GM18505 (cell line): ENCODE measurements around the gene TMEM208.

Experiments used
- ATAC-seq: cut with Tn5 transposase; IDR thresholded peaks from one replicate; pipeline ENCODE4 v1.9.1; 2021; ENCODE audit not compliant: unreplicated experiment
- POLR2A ChIP-seq: IDR thresholded peaks from 4 replicates; pipeline ENCODE4 v1.6.1; 2011; ENCODE audit warnings: borderline replicate concordance; ENCODE audit not compliant: insufficient read depth, insufficient read length; ENCODE audit errors: extremely low read depth

Gene TMEM208

DNA sequence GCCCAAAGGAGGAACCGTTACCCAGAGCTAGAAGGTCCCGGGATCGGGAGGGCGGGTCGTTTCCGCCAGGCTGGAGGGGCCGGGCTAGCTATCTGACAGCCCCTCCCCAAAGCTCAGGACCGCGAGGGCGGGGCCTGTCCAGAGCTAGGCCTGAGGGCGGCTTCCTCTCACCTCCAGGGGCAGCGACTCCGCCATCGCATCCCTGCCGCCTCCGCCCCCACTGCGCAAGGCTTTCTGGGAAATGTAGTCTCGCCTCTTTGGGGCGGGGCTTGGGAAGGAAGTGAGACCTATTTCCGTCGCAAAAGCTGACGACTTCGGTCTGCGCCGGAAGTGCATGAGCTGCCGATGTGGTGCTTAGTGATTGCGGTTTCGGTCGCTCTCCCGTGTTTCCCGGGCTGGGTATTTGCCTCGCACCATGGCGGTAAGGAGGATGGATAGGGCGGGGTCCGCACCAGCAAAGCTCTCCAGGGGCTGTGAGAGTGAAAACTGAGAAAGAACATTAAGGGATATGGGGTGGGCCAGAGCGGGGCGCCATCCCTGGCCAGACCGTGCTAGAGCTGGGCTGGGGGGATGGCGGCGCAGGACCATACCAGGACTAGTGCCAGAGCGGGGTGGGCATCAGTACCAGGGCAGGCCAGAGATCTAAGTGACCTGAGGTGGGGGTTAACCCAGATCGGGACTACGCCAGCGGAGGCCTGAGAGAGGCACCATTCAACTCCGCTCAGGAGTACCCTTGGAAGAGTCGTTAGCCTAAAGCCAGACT lies at the start of gene TMEM208:
TSS of gene TMEM208 (plus strand) at position 327 of the 763 bp plus-strand sequence. CDS start at position 416, 89 bp downstream.
- peak; percentile 91 for ATAC-seq
- peak; percentile 74 for TF ChIP-seq POLR2A

DNA sequence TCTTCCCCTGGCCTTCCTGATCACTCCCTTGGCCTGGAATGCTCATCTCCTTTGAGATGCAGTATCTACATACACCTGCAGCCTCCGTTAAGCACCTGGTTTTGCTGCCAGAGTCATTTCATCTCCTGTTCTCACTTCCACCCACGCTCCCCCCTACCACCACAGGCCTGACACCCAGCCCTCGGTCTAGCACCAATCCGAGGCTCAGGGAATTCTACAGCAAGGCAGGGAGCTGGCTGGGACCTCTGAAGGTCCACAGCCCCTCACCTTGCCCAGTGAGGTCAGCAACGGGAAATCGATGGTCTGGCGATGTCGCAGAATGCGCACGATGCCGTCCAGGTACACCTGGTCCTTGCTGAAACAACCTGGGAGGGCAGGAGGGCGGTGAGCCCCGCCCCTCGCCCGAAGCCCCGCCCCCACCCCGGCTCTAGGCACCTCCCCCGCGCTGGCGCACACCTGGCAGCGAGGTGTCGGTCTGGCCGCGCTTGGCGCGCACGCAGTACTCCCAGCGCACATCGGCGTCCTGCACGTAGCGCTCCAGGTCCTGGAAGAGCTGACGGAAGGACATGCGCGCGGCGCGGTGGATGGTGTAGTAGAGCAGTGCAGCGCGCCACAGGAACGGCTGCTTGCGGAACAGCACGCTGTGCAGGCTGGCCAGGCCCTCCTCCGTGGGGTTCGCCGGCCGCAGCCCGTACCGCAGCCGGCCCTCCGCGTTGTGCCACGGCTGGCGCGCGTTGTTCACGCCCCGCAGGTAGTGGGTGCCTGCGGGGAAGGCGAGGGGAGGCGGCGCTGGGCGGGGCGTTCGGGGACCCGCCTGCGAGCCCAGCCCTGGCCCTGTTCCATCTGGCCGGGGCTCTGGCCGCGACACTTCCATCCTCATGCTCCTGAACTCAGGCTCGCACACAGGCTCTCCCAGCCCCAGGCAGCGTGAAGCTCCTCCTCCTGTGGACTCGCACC lies 48.9 kb upstream of the TMEM208 start:
- TF ChIP-seq POLR2A: no peak
- ATAC-seq: no peak

DNA sequence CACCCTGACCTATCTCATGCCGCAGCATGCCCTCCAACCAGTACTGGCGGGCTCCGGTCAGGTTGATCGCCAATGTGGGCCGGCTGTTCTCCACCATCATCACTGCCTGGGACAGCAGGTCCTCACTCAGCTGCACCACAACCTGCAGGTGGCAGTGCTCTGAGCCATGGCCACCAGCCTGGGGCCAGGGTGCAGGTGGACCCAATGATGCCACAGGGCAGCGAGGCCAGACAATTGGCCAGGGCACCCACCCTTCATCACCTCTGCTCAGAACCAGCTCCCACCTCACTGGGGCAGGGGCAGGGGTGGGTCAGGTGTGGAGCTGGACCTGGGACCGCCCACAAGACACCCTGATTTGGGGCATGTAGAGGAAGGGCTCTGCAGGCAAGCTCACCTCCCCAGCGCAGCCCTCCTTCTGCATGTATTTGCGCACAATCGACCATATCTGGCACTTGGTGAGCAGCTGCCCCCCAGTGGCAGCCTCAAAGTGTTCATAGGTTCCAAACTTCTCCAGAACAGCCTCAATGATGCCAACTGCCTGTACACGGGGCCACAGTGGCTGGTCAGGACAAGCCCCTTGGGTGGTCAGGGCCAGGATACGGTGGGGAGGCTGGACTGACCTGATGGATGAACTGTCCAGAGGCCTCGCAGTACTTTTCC lies 47.4 kb upstream of the TMEM208 start:
- no peak for ATAC-seq
- no peak for TF ChIP-seq POLR2A

DNA sequence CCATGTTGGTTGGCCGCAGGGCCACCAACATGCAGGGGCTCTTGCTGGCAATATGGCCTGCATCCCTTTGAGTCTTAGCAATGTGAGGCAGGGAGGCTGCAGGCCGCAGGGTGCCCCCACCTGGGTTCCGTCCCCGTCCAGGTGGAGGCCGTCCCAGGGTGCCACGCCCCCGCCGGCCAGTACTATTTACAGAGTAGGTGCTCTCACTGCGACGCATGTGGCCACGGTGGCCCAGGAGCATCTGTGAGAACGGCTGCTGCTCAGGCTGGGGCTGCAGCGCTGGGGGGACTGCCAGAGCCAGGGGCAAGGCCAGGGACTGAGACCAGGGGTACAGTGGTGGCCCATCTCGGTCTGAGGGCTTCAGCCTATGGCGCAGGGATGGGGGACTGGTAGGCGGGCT lies 46.8 kb upstream of the TMEM208 start:
- no peak for ATAC-seq
- no peak for TF ChIP-seq POLR2A

DNA sequence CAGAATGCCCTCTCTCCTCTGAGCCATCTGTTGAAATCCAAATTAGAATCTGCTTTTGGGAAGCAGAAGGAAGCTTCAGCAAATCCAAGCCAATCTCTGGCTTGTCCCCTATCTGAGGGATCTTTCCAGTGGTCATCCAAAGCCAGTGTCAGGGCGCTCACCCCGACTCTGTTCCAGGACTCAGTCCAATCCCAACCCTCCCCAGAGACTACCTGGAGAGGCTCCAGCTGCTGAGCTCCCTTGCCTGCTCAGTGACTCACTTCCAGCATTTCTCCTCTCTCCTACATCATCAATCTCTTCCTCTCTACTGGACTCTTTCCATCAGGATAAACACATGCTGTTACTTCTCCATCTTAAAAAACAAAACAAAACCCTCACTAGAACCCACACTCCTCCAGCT lies 45.6 kb upstream of the TMEM208 start:
- no peak for TF ChIP-seq POLR2A
- ATAC-seq: no peak

DNA sequence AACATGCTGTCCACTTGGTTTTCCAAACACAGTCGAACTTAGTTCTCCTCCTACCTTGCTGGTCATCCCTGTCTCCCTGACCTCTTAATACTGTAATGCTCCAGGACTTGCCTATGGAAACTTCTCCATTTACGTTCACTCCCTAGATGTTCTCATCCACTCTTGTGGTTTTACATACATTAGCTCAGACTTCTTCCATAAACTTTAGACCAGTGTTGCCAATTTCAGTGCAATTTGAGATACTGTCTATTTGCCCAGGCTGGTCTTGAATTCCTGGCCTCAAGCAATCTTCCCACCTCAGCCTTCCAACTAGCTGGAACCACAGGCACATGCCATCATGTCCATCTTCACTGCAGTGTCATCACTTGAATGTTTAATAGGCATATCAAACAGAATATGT lies 44.6 kb upstream of the TMEM208 start:
- no peak for TF ChIP-seq POLR2A
- no peak for ATAC-seq

DNA sequence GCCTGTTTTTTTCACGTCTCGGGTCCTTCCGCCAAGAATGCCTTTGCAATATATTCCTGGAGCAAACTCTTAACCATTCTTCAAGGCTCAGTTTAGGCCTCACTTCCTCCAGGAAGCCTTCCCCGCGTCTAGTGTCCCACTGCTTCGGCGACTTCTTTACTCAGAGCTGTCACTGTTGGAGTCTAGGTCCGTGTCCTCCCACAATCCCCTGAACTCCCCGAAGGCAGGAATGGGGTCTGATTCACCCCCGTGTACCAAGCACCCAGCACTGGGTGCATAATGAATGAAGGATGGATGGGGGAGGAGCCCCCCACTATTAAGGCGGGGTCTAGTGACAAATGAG lies 43.7 kb upstream of the TMEM208 start:
- peak; percentile 47 for TF ChIP-seq POLR2A
- no peak for ATAC-seq

DNA sequence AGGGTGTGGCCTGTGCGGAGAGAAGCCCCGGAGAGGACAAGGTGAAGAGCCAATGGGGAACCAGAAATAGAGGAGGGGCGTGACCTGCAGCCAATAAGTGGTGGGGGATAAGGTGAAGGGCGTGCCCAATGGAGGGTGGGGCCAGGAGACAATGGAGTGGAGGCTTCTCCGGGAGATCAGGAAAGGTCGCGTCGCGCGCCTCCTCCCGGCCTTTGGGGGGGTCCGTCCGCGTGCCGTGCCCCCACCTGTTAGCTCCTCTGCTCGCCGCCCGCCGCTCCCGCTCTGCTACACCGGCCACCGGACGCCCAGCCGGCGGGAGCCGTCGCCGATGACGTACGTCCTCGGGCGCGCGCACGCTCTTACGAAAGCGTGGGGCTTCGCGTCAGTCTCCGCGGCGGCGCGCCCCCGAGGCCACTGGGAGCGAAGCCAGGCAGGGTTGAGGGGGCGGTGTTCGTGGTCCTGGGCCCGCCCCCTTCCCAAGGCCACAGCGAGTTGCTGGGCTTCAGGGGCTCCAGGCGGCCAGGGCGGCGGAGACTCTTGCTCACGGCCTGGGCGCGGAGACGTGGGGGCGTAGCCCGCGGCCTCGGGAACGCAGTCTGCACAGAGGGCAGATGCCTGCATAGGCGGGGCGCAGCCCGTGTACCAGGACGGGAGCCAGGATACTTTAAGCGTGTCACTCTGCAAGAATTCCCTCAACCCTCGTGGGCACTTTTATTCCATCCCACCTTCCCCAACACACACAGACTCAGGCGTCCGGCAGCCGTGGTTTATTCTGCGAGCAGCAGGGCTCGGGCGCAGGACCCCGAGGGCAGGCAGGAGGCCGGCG lies 43.1 kb upstream of the TMEM208 start, which contains the start of gene MATCAP1:
TSS of gene MATCAP1 (minus strand) at position 337 of the 826 bp plus-strand sequence. CDS start 3,353 bp downstream, outside the sequence.
- ATAC-seq: peak; percentile 90
- TF ChIP-seq POLR2A: peak; percentile 56

DNA sequence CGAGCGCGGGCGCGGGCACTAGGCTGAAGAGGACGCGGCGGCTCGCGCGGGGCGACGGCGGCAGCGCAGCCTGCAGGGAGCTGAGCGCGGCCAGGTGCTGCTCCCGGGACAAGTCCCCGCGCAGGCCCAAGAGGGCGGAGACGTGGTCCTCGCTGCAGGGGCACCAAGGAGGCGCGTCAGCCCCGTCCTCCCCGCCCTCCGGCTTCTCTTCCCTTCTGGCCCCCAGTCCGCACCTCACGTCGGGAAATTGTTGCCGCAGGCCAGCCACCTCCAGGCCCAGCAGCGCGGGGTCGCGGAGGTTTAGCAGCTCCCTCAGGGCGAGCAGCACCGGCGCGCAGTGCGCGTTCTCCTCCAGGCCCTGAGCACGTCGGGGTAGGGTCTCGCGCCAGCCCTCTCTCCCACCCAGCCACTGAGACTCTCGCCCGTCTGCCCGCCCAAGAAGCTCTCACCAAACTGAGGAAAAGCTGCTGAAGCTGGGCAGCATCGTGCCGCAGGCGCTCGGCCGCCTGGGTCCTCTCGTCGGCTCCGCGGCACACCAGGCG lies 42.4 kb upstream of the TMEM208 start:
- ATAC-seq: peak; percentile 20

DNA sequence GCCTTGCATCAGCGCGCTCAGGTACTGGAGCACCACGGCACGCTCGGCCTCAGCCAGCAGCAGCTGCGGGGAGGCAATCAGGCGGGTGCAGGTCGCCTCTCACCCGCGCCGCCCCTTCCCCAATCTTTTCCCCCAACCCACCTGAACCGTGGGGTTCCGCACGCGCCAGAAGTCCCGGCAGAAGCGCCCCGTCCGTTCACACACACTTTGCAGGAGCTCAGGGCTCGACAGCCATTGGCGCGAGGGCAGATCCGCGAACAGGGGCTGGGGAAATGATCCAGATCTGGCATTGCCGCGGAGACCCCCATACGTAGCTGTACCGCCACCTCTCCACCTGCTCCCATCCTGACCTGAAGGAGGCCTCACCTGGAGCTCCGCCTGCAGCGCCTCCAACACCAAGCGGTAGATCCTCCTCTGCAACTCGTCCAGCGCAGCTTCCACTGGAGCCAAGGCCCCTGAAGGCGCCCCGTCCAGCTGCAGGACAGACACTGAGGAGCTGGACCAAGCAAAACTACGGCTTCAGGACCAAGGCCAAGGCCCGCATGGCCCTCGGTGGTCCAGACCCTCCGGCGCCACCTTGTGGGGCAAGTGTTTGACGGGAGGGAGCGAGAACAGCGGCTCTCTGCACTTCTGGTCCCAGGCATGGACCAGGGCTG lies 41.8 kb upstream of the TMEM208 start:
- no peak for ATAC-seq

More for the DNA sequence above, 42.4 kb upstream of the TMEM208 start:
- no peak for TF ChIP-seq POLR2A

DNA sequence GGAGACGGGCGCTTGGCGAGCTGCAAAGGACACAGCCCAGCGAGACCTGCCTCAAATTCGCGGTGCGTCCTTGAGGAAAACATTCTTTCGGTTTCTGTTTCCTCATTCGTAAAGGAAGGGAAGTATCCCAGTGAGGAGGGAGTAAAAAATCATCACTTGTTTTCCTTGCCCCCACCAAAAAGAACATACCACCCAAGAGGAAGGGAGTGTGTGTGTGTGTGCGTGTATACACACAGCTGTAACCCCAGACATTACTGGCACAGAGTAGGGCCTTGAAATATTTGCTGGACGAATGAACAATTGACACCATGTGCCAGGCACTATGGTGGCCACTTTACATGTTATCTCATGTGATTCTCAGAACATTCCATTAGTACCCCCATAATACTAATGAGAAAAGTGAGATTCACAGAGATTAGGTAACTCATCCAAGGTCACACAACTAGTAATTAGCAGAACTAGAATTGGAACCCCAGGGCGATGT lies 41.2 kb upstream of the TMEM208 start:
- no peak for ATAC-seq
- no peak for TF ChIP-seq POLR2A

More for the DNA sequence above, 41.8 kb upstream of the TMEM208 start:
- no peak for TF ChIP-seq POLR2A

DNA sequence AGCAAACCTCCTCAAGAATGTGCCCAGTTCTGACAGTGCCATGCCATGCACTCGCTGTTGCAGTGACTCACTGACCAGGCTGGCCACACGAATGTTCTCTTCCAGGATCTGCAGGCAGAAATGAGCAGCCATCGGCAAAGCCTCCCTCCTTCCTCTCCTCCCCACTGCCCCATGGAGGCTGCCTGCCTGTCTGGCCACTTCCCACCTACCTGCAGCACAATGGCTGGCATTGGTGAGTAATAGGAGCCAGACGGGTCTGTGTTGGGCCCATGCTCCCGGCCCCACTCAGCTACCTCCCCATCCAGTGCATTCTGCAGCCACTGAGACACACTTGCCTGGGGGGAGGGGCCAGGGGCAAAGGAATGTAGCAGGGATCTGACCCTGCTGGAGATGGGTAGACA lies 40.4 kb upstream of the TMEM208 start:
- TF ChIP-seq POLR2A: no peak
- no peak for ATAC-seq

DNA sequence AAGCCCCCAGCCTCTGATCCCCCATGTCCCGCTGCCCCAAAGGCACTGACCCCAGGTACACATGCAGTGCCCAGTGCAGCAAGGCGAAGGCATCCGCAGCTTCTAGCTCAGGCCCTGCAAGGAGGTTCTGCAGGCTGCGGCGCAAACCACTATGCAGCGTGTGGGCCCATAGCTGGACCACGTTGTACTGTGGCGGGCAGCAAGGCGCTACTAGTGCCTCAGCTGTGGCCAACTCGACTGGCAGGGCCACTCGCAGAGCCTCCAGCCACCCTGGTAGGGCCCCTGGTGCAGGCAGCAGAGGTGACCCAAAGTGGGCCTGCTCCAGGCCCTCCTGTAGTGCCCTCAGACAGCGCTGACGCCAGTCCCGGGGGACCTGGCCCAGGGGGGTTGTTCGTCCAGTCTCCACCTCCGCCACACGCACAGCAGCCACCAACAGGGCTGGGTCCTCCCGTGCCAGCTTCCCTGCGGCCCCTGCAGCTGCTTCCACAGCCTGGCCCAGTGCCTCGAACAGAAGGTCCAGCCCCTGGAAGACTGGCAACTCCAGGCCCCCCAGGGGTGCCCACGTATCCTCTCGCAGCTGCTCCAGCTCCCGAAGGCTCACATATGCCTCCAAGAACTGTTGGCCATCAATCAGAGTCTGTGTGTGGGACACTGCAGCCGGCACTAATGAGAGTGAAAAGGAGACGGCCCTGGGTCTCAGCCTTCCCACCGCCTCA lies 39.6 kb upstream of the TMEM208 start:
- TF ChIP-seq POLR2A: no peak
- ATAC-seq: no peak
